ENCODE measurements around the gene CENPB. TPM values are rescaled to one million over a fixed set of nuclear protein-coding genes. Genes with fewer than 3 reads are reported as not detected.

The CENPB gene
- total RNA-seq, 4 donors from 2014 or later: 38.8 to 81.4 (median 67.1) TPM

DNA sequence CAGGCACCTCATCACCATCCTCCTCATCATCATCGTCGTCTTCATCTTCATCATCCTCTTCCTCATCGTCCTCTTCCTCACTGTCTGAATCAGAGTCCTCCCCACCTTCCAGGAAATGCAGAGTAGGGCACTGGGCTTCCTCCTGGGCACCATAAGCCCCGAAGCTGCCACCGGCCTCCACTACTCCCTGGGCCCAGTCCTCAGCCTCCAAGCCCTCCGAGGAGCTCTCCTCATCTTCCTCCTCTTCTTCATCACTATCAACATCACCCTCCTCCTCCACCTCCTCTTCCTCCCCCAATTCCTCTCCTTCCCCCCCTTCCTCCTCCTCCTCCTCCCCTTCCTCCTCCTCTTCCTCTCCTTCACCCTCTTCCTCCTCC, 1.7 kb downstream of the CENPB start:
- DNase-seq: no peak
- Histone ChIP-seq H3K4me1 (peaks cover 45 to 81% (median 50%) of the 10 kb centered on the region in 3 donors), H3K27me3 (no peaks in the 10 kb centered on the region), H3K27ac (peak overlapping the region in 3 of 4 donors; percentile 83 to 91 (median 86)), H3K36me3 (peaks cover 0 to 11% (median 0%) of the 10 kb centered on the region in 3 donors), H3K4me3 (peak overlapping the region; percentile 68 to 87 (median 70)), H3K9me3 (no peaks in the 10 kb centered on the region)
- no peak for TF ChIP-seq POLR2A (IDR thresholded peaks at IDR 0.05)
- no peak for TF ChIP-seq CTCF (IDR thresholded peaks at IDR 0.05)
- intact Hi-C loops (cut with DNase I): loop anchor here (5.0 kb wide), 1 partner anchor 37 kb away; the partner anchor contains the start of gene AP5S1
- 43 to 66% methylated on average over 6 of the region's 6 CpGs for WGBS, 2 donors

GRCh38 chr20:3784216-3784853, 2.2 kb downstream of the CENPB start:
- intact Hi-C loops (cut with DNase I): loop anchor here (5.0 kb wide), 1 partner anchor 38 kb away; the partner anchor contains the start of gene AP5S1
- no peaks in the 10 kb centered on the region for H3K27me3 ChIP-seq
- 33 to 50% methylated on average over 5 to 6 of the region's 17 CpGs for WGBS, 2 donors
- H3K9me3 ChIP-seq: no peaks in the 10 kb centered on the region
- peaks cover 45 to 81% (median 50%) of the 10 kb centered on the region in 3 donors for H3K4me1 ChIP-seq
- peak overlapping the region in 3 of 4 donors; percentile 68 to 87 (median 70) for H3K4me3 ChIP-seq
- DNase-seq: no peak
- peak overlapping the region; percentile 34 to 91 (median 66) for H3K27ac ChIP-seq
- no peak for TF ChIP-seq CTCF (IDR thresholded peaks at IDR 0.05)
- no peak for TF ChIP-seq POLR2A (IDR thresholded peaks at IDR 0.05)
- peaks cover 0 to 11% (median 0%) of the 10 kb centered on the region in 3 donors for H3K36me3 ChIP-seq

GRCh38 chr20:3783511-3784195, 2.9 kb downstream of the CENPB start:
- TF ChIP-seq POLR2A (IDR thresholded peaks at IDR 0.05): no peak
- peak overlapping the region in 2 of 4 donors; percentile 70 to 87 for H3K4me3 ChIP-seq
- 58 to 80% methylated on average over 1 to 6 of the region's 10 CpGs for WGBS, 2 donors
- H3K9me3 ChIP-seq: no peaks in the 10 kb centered on the region
- H3K27ac ChIP-seq: peak overlapping the region; percentile 50 to 91 (median 68)
- peaks cover 0 to 11% (median 0%) of the 10 kb centered on the region in 3 donors for H3K36me3 ChIP-seq
- DNase-seq: no peak
- intact Hi-C loops (cut with DNase I): loop anchor here (5.0 kb wide), 1 partner anchor 39 kb away; the partner anchor contains the start of gene AP5S1
- peaks cover 48 to 80% (median 50%) of the 10 kb centered on the region in 3 donors for H3K4me1 ChIP-seq
- H3K27me3 ChIP-seq: no peaks in the 10 kb centered on the region

DNA sequence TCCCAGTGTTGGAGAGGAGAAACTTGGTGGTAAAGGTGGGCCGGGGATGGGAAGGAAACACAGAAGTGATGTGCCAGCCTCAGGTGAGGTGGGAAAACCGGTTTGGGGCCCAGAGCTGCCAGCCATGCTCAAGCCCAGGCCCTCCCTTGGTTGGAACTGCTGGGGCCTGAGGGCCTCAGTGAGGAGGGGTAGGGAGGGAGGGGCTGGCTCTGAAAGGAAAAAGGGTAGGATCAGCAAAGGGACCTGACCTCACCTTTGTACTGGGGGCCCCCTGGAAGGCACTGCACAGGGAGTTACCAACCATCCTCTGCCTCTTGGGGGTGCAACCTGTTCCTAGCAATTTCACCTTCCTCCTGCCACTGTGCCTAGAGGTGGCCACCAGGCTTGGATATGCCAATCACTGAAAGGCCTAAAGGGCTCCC, 3.5 kb downstream of the CENPB start:
- no peak for DNase-seq
- intact Hi-C loops (cut with DNase I): loop anchor here (5.0 kb wide), 1 partner anchor 39 kb away; the partner anchor contains the start of gene AP5S1
- Histone ChIP-seq H3K36me3 (peaks cover 0 to 11% (median 0%) of the 10 kb centered on the region in 3 donors), H3K9me3 (no peaks in the 10 kb centered on the region), H3K27ac (peak overlapping the region; percentile 50 to 91 (median 68)), H3K27me3 (no peaks in the 10 kb centered on the region), H3K4me1 (peaks cover 53 to 80% (median 54%) of the 10 kb centered on the region in 3 donors), H3K4me3 (no peak overlapping the region)
- 32 to 42% methylated on average over 2 of the region's 2 CpGs for WGBS, 2 donors
- no peak for TF ChIP-seq CTCF (IDR thresholded peaks at IDR 0.05)
- TF ChIP-seq POLR2A (IDR thresholded peaks at IDR 0.05): no peak

DNA sequence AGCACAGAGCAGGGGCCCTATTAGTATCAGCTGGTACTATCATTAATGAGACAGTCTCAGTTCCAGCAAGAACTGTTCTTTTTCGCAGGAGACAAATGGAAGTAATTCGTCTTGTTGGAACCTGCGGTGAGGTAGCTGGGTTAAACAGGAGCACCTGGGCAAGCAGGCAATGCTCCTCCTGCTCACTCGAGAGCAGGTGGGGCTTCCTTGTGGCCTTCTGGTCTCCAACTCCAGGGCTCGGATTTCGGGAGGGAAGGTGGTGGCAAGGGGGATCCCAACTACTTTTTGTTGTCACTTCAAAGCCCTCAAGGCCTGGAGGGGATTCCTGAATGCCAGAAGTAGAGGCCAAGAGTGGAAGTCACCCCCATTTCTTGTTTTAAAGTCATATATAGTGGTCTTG, 3.9 kb downstream of the CENPB start:
- DNase-seq: no peak
- no peaks in the 10 kb centered on the region for H3K9me3 ChIP-seq
- H3K36me3 ChIP-seq: peaks cover 0 to 11% (median 0%) of the 10 kb centered on the region in 3 donors
- no peaks in the 10 kb centered on the region for H3K27me3 ChIP-seq
- H3K4me1 ChIP-seq: peaks cover 55 to 80% (median 55%) of the 10 kb centered on the region in 3 donors
- TF ChIP-seq POLR2A (IDR thresholded peaks at IDR 0.05) (no peak), CTCF (IDR thresholded peaks at IDR 0.05) (no peak)
- intact Hi-C loops (cut with DNase I): loop anchor here (5.0 kb wide), 1 partner anchor 40 kb away; the partner anchor contains the start of gene AP5S1
- no peak overlapping the region for H3K4me3 ChIP-seq
- WGBS, 2 donors: 56 to 65% methylated on average over 4 to 5 of the region's 6 CpGs
- H3K27ac ChIP-seq: peak overlapping the region; percentile 35 to 91 (median 68)

Data from esophagus squamous epithelium (tissue), 5 donors.